Progenitor cell of endocrine pancreas (in vitro differentiated cells): ENCODE measurements around the gene YPEL2. TPM values are rescaled to one million over a fixed set of nuclear protein-coding genes. Genes with fewer than 3 reads are reported as not detected.

ENCODE experiments used
- DNase-seq: peaks from one replicate; pipeline ENCODE4 v3.0.0; 2021; ENCODE audit warnings: low spot score; ENCODE audit not compliant: unreplicated experiment
- H3K27ac Mint-ChIP-seq: 2 replicates; pipeline ENCODE4 v1.8.0; 2021; ENCODE audit warnings: mild to moderate bottlenecking, moderate library complexity, mixed read lengths
- H3K27me3 Mint-ChIP-seq: 2 replicates; pipeline ENCODE4 v1.8.0; 2021; ENCODE audit warnings: mixed read lengths
- H3K36me3 Mint-ChIP-seq: 2 replicates; pipeline ENCODE4 v1.8.0; 2022; ENCODE audit warnings: mixed read lengths; ENCODE audit not compliant: insufficient read depth
- H3K4me1 Mint-ChIP-seq: 2 replicates; pipeline ENCODE4 v1.8.0; 2021; ENCODE audit warnings: low read depth, mixed read lengths
- H3K4me3 Mint-ChIP-seq: 2 replicates; pipeline ENCODE4 v1.8.0; 2021; ENCODE audit warnings: low read depth, mild to moderate bottlenecking, moderate library complexity, mixed read lengths
- H3K9me3 Mint-ChIP-seq: 2 replicates; pipeline ENCODE4 v1.8.0; 2021; ENCODE audit warnings: low read depth, mixed read lengths
- total RNA-seq: library from RNA; stranded (reverse); gene quantifications from 2 replicates; pipeline ENCODE4 v1.2.1, GENCODE V29; 2021
- TF ChIP-seq, protein P1 (sequence below): fragments of 200-600 bp; sonication (generic); IDR thresholded peaks from one replicate; pipeline ENCODE4 v1.5.0; 2021; ENCODE audit warnings: antibody characterized with exemption, mild to moderate bottlenecking; ENCODE audit not compliant: unreplicated experiment

YPEL2 gene
- total RNA-seq, 1 donor from 2014 or later, result 39.9 TPM

DNA sequence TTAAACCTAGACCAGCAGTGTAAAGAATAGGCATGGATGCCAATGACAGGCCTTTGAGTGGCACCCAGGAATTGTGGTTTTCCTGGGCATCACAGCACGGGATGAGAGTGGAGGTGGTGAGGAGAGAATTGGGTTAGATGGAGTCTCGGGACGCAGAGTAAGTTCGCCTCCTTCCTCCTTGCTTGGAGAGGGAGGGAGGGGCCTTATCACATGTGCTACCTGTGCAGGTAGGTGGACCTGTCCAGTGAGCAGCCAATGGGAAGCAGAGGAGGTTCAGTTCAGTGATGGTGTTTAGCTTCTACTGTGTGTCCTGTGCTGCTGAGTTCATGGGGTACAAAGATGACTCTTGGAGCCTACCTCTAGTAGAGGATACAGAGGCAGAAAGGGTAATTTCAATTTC, 14.9 kb downstream of the YPEL2 start:
- Mint-ChIP-seq H3K27ac (peak overlapping the region; percentile 82), H3K27me3 (no peaks in the 10 kb centered on the region)

GRCh38 chr17:59346876-59347407, 15.5 kb downstream of the YPEL2 start:
- no peak overlapping the region for H3K4me3 Mint-ChIP-seq
- H3K4me1 Mint-ChIP-seq, result peaks cover 39% of the 10 kb centered on the region

More for the DNA sequence above, 14.9 kb downstream of the YPEL2 start:
- no peaks in the 10 kb centered on the region for H3K9me3 Mint-ChIP-seq
- TF ChIP-seq, protein P1, sequence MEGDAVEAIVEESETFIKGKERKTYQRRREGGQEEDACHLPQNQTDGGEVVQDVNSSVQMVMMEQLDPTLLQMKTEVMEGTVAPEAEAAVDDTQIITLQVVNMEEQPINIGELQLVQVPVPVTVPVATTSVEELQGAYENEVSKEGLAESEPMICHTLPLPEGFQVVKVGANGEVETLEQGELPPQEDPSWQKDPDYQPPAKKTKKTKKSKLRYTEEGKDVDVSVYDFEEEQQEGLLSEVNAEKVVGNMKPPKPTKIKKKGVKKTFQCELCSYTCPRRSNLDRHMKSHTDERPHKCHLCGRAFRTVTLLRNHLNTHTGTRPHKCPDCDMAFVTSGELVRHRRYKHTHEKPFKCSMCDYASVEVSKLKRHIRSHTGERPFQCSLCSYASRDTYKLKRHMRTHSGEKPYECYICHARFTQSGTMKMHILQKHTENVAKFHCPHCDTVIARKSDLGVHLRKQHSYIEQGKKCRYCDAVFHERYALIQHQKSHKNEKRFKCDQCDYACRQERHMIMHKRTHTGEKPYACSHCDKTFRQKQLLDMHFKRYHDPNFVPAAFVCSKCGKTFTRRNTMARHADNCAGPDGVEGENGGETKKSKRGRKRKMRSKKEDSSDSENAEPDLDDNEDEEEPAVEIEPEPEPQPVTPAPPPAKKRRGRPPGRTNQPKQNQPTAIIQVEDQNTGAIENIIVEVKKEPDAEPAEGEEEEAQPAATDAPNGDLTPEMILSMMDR, result no peak
- H3K4me3 Mint-ChIP-seq, result no peak overlapping the region
- DNase-seq, result no peak
- H3K4me1 Mint-ChIP-seq, result peaks cover 42% of the 10 kb centered on the region
- peaks cover 4% of the 10 kb centered on the region for H3K36me3 Mint-ChIP-seq

GRCh38 chr17:59347975-59348391, 16.5 kb downstream of the YPEL2 start:
- DNase-seq, result no peak
- TF ChIP-seq, protein P1, result no peak
- Mint-ChIP-seq H3K4me1 (peaks cover 35% of the 10 kb centered on the region), H3K27me3 (no peaks in the 10 kb centered on the region), H3K36me3 (peaks cover 4% of the 10 kb centered on the region), H3K27ac (peak overlapping the region; percentile 62), H3K9me3 (no peaks in the 10 kb centered on the region), H3K4me3 (no peak overlapping the region)

More at GRCh38 chr17:59346876-59347407, 15.5 kb downstream of the YPEL2 start:
- H3K36me3 Mint-ChIP-seq, result peaks cover 4% of the 10 kb centered on the region
- no peaks in the 10 kb centered on the region for H3K9me3 Mint-ChIP-seq
- no peak for DNase-seq
- TF ChIP-seq, protein P1, result no peak
- no peaks in the 10 kb centered on the region for H3K27me3 Mint-ChIP-seq
- peak overlapping the region; percentile 82 for H3K27ac Mint-ChIP-seq

DNA sequence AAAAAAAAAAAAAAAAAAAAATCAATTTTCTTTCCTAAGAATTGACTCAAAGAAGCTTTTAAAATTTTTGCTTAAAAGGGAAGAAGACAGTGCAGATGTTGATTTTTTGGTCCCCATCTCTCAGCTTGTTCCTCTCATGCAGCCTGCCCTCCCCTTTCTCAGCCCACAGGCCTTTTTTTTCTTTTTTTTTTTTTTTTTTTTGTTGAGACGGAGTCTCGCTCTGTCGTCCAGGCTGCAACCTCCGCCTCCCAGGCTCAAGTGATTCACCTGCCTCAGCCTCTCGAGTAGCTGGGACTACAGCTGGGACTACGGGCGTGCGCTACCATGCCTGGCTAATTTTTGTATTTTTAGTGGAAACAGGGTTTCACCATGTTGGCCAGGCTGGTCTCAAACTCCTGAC, 17.7 kb downstream of the YPEL2 start:
- peaks cover 46% of the 10 kb centered on the region for H3K4me1 Mint-ChIP-seq
- H3K36me3 Mint-ChIP-seq, result peaks cover 12% of the 10 kb centered on the region
- TF ChIP-seq, protein P1, result no peak
- H3K27ac Mint-ChIP-seq, result no peak overlapping the region
- no peak overlapping the region for H3K4me3 Mint-ChIP-seq
- no peaks in the 10 kb centered on the region for H3K27me3 Mint-ChIP-seq
- DNase-seq, result no peak
- no peaks in the 10 kb centered on the region for H3K9me3 Mint-ChIP-seq

DNA sequence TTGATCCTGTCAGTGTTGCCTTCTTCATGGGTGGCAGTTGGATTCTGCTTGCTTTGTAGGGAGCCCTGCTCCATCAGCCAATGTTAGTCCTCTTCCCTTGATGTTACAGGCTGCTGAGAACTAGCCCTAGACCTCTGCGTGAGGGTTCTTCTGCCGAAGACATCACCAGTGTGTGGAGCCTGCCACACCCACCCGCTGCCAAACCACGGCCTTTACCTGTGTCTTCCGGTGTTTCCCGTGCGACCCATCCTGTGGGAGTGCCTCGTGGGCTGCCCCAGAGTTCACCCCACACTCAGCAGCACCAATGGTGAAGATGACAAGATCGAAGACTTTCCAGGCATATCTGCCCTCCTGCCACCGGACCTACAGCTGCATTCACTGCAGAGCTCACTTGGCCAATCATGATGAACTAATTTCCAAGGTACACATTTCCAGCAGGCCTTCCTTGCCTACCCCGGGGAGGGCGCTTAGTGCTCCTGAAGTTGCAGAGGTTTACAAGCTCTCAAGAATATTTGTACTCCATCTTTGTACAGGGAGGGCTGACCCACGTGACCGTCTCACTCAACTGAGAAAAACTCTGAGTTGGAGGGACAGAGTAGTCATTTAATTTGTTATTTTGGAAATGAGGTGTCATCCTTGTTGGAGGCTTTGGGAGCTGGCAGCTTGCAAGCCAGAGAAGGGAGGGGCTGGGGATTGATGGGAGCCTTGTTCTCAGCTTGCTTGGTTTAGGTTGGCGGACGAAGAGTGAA, 21.8 kb downstream of the YPEL2 start:
- H3K4me1 Mint-ChIP-seq, result peaks cover 68% of the 10 kb centered on the region
- no peak overlapping the region for H3K4me3 Mint-ChIP-seq
- no peaks in the 10 kb centered on the region for H3K9me3 Mint-ChIP-seq
- no peak for DNase-seq
- H3K27ac Mint-ChIP-seq, result peak overlapping the region; percentile 89
- peaks cover 28% of the 10 kb centered on the region for H3K36me3 Mint-ChIP-seq
- no peaks in the 10 kb centered on the region for H3K27me3 Mint-ChIP-seq
- TF ChIP-seq, protein P1, result no peak
